WERI-Rb-1 (cell line): ENCODE results near the gene SUSD4.

Source experiments
- DNase-seq: peaks from one replicate; pipeline ENCODE4 v3.0.0-alpha.2; 2020
- H3K27ac ChIP-seq: fragments of 250-450 bp; sonication (Bioruptor Pico); 2 replicates; pipeline ENCODE4 v1.5.1; 2020; ENCODE audit warnings: mild to moderate bottlenecking, moderate library complexity
- H3K27me3 ChIP-seq: fragments of 250-450 bp; sonication (Bioruptor Pico); 2 replicates; pipeline ENCODE4 v1.5.1; 2021; ENCODE audit warnings: mild to moderate bottlenecking, low read depth, moderate library complexity; ENCODE audit not compliant: insufficient read depth, severe bottlenecking
- H3K36me3 ChIP-seq: fragments of 250-450 bp; sonication (Bioruptor Pico); 2 replicates; pipeline ENCODE4 v1.5.1; 2020; ENCODE audit warnings: mild to moderate bottlenecking, moderate library complexity
- H3K4me3 ChIP-seq: 2 replicates; pipeline ENCODE4 v1.5.1; 2011; ENCODE audit warnings: low read depth, mild to moderate bottlenecking, control low read depth, low read length
- H3K9me3 ChIP-seq: fragments of 250-450 bp; sonication (Bioruptor Pico); 2 replicates; pipeline ENCODE4 v1.5.1; 2021; ENCODE audit warnings: mild to moderate bottlenecking, moderate library complexity; ENCODE audit not compliant: severe bottlenecking
- CTCF ChIP-seq: IDR thresholded peaks from 2 replicates; pipeline ENCODE4 v1.5.1; 2011; ENCODE audit warnings: low read depth, mild to moderate bottlenecking, control low read depth, inconsistent platforms, low read length

Gene SUSD4

DNA sequence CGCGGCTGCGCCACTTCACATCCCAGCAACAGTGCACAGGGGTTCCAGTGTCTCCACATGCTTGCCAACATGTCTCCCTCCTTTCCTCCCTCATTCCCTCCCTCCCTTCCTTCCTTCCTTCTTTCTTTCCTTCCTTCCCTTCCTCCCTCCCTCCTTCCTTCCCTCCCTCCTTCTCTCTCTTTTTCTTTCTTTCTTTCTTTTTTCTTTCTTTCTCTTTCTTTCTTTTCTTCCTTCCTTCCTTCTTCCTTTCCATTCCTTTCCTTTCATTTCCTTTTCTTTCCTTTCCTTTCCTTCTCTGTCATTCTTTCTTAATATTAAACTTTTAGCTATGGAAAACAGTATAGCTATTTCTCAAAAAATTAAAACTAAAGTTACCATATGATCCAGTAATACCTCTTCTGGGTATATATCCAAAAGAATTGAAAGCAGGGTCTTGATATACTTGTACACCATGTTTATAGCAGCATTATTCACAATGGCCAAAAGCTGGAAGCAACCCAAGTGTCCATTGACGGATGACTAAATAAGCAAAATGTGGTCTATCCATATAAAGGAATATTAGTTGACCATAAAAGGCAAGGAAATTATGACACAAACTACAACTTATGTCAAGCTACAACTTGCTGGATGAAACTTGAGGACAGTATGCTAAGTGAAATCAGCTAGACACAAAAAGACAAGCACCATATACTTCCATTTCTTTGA lies 165.9 kb downstream of the SUSD4 start:
- H3K9me3 ChIP-seq = no peaks in the 10 kb centered on the region
- H3K27me3 ChIP-seq = no peaks in the 10 kb centered on the region
- no peak for TF ChIP-seq CTCF
- H3K36me3 ChIP-seq = no peaks in the 10 kb centered on the region
- H3K27ac ChIP-seq = no peak overlapping the region
- no peak for DNase-seq
- H3K4me3 ChIP-seq = no peak overlapping the region

GRCh38 chr1:223189903-223190724 lies 173.9 kb downstream of the SUSD4 start:
- Histone ChIP-seq H3K9me3 (no peaks in the 10 kb centered on the region), H3K27me3 (no peaks in the 10 kb centered on the region), H3K4me3 (no peak overlapping the region), H3K36me3 (no peaks in the 10 kb centered on the region), H3K27ac (no peak overlapping the region)
- no peak for TF ChIP-seq CTCF
- no peak for DNase-seq

GRCh38 chr1:223189525-223189902 lies 174.5 kb downstream of the SUSD4 start:
- no peaks in the 10 kb centered on the region for H3K36me3 ChIP-seq
- no peak overlapping the region for H3K4me3 ChIP-seq
- DNase-seq = no peak
- no peaks in the 10 kb centered on the region for H3K27me3 ChIP-seq
- no peaks in the 10 kb centered on the region for H3K9me3 ChIP-seq
- no peak overlapping the region for H3K27ac ChIP-seq
- TF ChIP-seq CTCF = no peak

DNA sequence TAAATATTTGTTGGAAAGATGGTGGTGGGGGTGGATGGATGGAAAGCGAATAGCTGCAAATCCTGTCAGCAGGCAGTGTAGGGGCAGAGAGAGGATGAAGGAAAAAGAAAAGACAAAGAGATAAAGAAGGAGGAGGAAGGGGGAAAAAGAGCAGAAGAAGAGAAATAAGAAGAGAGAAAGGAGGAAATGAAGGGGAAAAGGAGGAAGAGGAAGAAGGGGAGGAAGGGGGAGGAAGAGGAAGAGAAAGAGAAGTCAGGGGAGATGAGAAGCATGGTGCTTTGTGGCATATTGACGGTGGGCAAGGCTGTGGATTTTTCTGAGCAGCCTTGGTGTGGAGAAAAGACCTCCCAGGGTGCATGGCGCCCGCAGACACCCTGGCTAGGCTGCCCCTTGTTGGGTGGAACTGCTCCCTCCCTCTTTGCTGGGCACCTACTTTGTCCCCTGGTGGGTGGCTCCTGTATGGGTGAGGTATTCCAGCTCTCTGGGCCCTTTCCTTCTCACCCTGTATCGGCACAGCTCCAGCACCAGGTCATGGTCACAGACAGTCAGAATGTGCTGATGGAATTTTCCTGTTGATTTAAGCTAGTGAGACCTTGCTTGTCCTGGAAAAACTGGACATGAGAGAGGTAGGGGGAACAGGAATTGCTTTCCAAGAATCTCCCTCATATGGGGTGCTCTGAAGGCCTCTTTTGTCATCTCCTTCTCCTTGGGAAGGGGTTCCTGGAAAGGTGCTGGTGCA lies 175.2 kb downstream of the SUSD4 start:
- no peaks in the 10 kb centered on the region for H3K36me3 ChIP-seq
- H3K27me3 ChIP-seq = no peaks in the 10 kb centered on the region
- no peak overlapping the region for H3K27ac ChIP-seq
- no peaks in the 10 kb centered on the region for H3K9me3 ChIP-seq
- H3K4me3 ChIP-seq = no peak overlapping the region
- no peak for TF ChIP-seq CTCF
- no peak for DNase-seq

- H3K27me3 ChIP-seq = no peaks in the 10 kb centered on the region
- H3K9me3 ChIP-seq = no peaks in the 10 kb centered on the region
- H3K36me3 ChIP-seq = no peaks in the 10 kb centered on the region
- TF ChIP-seq CTCF = no peak
- H3K4me3 ChIP-seq = no peak overlapping the region
- no peak for DNase-seq
- H3K27ac ChIP-seq = no peak overlapping the region
These were observed 177.2 kb downstream of the SUSD4 start for GRCh38 chr1:223186800-223187199.
